OCI-LY7 (cell line): ENCODE results near the gene TMEM114.

ENCODE experiments used
- CTCF ChIP-seq: fragments of 200-600 bp; sonication (generic); conservative IDR thresholded peaks from 2 replicates; pipeline ENCODE4 v1.5.1; 2014; ENCODE audit warnings: mild to moderate bottlenecking, antibody characterized with exemption, low read length, moderate library complexity, mixed read lengths
- EZH2phosphoT487 ChIP-seq: fragments of 200-600 bp; sonication (generic); IDR thresholded peaks from 2 replicates; pipeline ENCODE4 v1.6.1; 2018; ENCODE audit warnings: low read depth, borderline replicate concordance, mild to moderate bottlenecking, mixed run types, antibody characterized with exemption, low read length, moderate library complexity, mixed read lengths

- TF ChIP-seq EZH2phosphoT487, result no peak
- no peak for TF ChIP-seq CTCF
Measured at GRCh38 chr16:8621572-8622314, 31.4 kb upstream of the TMEM114 start, which contains the start of gene METTL22.
